HUES48 (cell line): ENCODE measurements around the gene THUMPD3.

Experiments used
- H3K27ac ChIP-seq: one replicate; pipeline ENCODE4 v1.7.0; 2013; ENCODE audit warnings: low read depth, low read length, inconsistent platforms
- H3K27me3 ChIP-seq: 2 replicates; pipeline ENCODE4 v1.6.1; 2013; ENCODE audit warnings: mild to moderate bottlenecking, low read length; ENCODE audit not compliant: control insufficient read depth, insufficient read depth
- H3K36me3 ChIP-seq: 2 replicates; pipeline ENCODE4 v1.6.1; 2013; ENCODE audit warnings: low read length; ENCODE audit not compliant: control insufficient read depth, insufficient read depth
- H3K4me1 ChIP-seq: 2 replicates; pipeline ENCODE4 v1.6.1; 2013; ENCODE audit warnings: mild to moderate bottlenecking, low read length; ENCODE audit not compliant: control insufficient read depth, insufficient read depth
- H3K4me3 ChIP-seq: 2 replicates; pipeline ENCODE4 v1.5.1; 2013; ENCODE audit warnings: mild to moderate bottlenecking, low read depth, low read length
- H3K9ac ChIP-seq: 2 replicates; pipeline ENCODE4 v1.6.1; 2013; ENCODE audit warnings: mild to moderate bottlenecking, low read depth, low read length, moderate library complexity
- H3K9me3 ChIP-seq: 2 replicates; pipeline ENCODE4 v1.6.1; 2013; ENCODE audit warnings: low read length; ENCODE audit not compliant: control insufficient read depth, insufficient read depth

The THUMPD3 gene

DNA sequence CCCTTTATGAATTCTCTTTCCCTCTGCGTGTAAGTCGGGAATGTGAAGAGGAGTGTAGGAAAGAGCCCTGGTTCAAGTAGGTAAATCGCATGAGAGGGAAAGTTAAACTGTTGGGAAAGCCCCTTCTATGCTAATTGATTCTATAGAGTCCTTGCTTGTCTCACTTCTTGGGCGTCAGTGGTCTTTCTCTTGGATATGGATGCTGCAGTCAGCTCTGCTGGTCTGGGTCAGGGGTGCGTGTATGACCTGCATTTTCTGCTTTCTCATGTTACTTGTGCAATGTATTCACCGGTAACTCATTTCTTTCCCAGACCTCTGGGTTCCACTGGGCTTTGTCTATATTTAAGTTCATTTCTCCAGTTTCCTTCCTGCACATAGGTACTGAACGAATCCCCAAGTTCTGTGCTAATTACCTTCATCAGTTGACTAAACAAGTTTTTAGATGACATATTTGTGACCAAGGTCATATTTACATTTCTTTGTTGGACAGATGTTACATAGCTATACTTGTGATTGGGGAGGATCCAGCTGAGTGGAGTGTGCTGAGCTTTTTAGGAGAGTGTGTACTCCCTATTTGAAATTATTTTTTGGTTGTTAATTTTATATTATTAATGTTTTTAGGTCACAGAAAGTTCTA is 36.0 kb downstream of the THUMPD3 start:
- Histone ChIP-seq H3K9ac (peak overlapping the region; percentile 98), H3K27me3 (no peaks in the 10 kb centered on the region), H3K27ac (peak overlapping the region; percentile 100), H3K36me3 (peaks cover 16% of the 10 kb centered on the region), H3K9me3 (no peaks in the 10 kb centered on the region), H3K4me3 (peak overlapping the region; percentile 96), H3K4me1 (peaks cover 45% of the 10 kb centered on the region)

DNA sequence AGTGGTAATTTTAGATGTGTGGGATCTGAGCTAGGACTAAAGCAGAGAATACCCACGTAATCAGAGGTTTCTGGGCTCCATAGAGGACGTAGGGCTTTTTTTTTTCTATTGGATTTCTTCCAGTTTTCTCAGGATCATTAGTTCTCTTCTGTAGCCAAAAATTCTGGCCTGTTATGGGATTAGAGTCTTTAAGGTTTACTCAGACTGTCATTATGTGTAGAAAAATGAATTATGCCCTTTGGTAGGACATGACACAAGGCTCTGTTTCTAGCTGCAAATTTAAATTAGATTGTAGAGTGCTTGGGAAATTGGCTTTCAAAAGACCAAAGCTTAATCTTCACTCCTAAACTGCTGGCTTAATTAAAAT is 36.5 kb downstream of the THUMPD3 start:
- H3K27me3 ChIP-seq = no peaks in the 10 kb centered on the region
- peaks cover 11% of the 10 kb centered on the region for H3K36me3 ChIP-seq
- peaks cover 49% of the 10 kb centered on the region for H3K4me1 ChIP-seq
- H3K27ac ChIP-seq = peak overlapping the region; percentile 100
- no peaks in the 10 kb centered on the region for H3K9me3 ChIP-seq
- H3K4me3 ChIP-seq = peak overlapping the region; percentile 96
- H3K9ac ChIP-seq = peak overlapping the region; percentile 98

DNA sequence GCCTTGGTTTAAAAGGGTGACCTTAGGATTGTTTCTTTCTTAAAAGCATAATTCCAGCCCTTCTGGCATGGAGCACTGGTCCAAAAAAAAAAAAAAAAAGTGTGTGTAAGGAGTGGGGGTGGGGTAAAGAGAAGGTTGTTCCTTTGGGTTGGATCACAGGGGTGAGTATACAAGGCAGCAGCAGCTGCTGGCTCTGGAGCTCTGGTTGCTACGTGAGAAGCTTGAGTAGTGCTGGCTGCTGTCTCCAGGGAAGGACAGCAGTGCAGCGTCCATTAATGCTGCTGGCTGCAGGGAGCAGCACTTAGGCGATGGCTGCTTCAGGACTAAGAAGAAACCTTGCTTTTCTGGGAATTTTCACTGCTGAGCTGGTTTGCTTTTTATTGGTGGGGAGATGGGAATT is 36.9 kb downstream of the THUMPD3 start:
- Histone ChIP-seq H3K9ac (peak overlapping the region; percentile 98; the same call in 1 of the 2 replicates), H3K9me3 (no peaks in the 10 kb centered on the region), H3K36me3 (peaks cover 7% of the 10 kb centered on the region), H3K27me3 (no peaks in the 10 kb centered on the region), H3K27ac (peak overlapping the region; percentile 100), H3K4me1 (peaks cover 54% of the 10 kb centered on the region), H3K4me3 (peak overlapping the region; percentile 96)

DNA sequence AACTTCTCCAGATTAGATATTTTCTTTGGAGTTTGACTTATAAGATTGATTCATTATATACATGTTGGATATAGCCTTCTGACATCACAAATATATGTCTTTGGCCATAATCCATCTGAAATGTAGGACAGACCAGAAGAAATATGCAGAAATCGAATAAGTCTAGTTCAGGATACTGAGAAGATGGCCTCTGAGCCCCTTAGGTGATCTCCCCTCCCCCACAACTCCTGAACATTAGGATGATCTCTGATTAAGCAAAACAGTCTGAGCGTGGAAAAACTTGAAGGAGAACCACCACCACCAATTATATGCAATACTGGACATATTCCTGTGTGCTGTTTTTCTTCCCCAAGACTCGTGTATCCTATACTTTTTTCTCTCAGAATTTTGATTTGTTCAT is 37.8 kb downstream of the THUMPD3 start:
- H3K4me3 ChIP-seq = peak overlapping the region; percentile 96
- no peak overlapping the region for H3K9ac ChIP-seq
- peak overlapping the region; percentile 34 for H3K27ac ChIP-seq
- H3K27me3 ChIP-seq = no peaks in the 10 kb centered on the region
- H3K9me3 ChIP-seq = no peaks in the 10 kb centered on the region
- H3K4me1 ChIP-seq = peaks cover 56% of the 10 kb centered on the region
- no peaks in the 10 kb centered on the region for H3K36me3 ChIP-seq

DNA sequence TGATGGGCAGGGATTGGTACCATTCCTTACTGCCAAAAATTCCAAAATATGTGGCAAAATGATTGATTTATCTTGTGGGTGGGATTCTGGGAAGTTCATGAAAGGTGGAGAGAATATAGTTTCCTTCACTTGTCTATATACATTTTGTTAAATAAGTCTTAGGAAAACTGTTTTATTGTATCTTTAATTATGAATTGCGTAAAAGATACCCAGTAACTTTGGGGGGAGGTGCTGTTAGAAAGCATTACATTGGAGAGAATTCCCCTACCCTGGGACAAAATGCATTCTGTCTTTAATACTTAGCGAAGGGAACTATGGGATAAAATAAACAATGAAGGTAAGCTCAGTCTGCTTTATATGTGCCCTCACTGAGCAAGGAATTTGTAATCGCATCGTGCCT is 39.1 kb downstream of the THUMPD3 start:
- peak overlapping the region; percentile 20; the same call in 1 of the 2 replicates for H3K9ac ChIP-seq
- H3K4me3 ChIP-seq = peak overlapping the region; percentile 96

DNA sequence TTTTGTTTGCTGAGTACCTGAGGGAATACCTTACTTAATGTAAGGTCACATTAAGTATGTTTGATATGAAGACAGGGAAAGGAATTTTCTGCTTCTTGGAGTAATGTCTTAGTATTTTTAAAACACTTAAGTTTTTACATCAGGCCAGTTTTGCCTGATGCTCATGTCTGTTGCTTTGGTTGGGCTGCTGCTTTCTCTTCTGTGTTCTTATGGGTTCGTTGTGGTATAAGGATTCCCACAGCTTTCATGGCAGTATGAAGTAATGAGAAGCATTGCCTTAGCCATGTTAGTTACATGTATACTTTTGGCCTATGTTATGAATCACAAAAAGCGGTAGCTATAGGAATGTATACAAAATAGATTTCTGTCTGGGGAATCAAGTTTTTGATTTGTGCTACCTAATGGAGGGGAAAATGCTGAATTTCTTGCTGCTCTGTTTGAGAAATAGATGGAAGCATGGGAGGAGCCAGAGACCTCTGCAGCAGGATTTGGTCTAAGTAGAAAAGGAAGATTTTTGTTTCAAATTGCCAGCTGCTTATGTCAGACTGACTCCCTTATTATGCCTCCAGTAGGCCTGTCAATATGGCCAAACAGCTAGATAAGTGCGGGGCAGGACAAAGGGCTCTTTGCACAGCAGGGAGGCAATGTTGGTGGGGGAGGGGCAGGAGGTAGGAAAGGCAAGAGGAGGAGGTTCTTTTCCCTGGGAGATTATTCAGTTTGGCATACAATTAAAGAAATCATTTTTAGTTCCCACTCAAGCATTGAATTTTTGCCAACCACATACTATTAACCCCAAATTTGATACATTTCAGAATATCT is 39.8 kb downstream of the THUMPD3 start:
- H3K9ac ChIP-seq = peak overlapping the region; percentile 20; the same call in 1 of the 2 replicates
- H3K27ac ChIP-seq = peak overlapping the region; percentile 93
- H3K9me3 ChIP-seq = no peaks in the 10 kb centered on the region
- no peaks in the 10 kb centered on the region for H3K36me3 ChIP-seq
- H3K4me3 ChIP-seq = peak overlapping the region; percentile 96
- H3K27me3 ChIP-seq = no peaks in the 10 kb centered on the region
- peaks cover 59% of the 10 kb centered on the region for H3K4me1 ChIP-seq

More for the DNA sequence above, 39.1 kb downstream of the THUMPD3 start:
- no peaks in the 10 kb centered on the region for H3K36me3 ChIP-seq
- no peaks in the 10 kb centered on the region for H3K9me3 ChIP-seq
- peak overlapping the region; percentile 93 for H3K27ac ChIP-seq
- H3K4me1 ChIP-seq = peaks cover 59% of the 10 kb centered on the region
- no peaks in the 10 kb centered on the region for H3K27me3 ChIP-seq

DNA sequence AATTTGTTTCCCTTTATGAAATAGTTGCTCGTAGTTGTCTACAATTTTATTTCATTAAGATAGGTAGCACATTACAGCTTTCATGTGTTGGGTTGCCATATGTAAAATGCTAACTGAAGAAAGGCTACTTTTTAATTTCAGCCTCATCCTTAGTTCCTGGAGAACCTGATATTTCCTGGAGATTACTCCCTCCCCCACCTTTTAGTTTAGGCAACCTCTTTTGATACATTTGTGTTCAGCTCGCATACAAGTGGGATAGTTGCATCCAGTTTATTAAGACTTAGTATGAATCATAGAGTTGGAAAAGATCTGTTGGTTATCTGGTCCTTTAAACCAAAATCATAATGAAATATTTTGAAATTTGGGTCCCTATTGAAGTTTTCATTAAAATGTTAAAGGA is 40.6 kb downstream of the THUMPD3 start:
- no peaks in the 10 kb centered on the region for H3K27me3 ChIP-seq
- peaks cover 59% of the 10 kb centered on the region for H3K4me1 ChIP-seq
- peak overlapping the region; percentile 96 for H3K4me3 ChIP-seq
- no peaks in the 10 kb centered on the region for H3K9me3 ChIP-seq
- H3K27ac ChIP-seq = peak overlapping the region; percentile 93
- H3K36me3 ChIP-seq = no peaks in the 10 kb centered on the region
- H3K9ac ChIP-seq = no peak overlapping the region

DNA sequence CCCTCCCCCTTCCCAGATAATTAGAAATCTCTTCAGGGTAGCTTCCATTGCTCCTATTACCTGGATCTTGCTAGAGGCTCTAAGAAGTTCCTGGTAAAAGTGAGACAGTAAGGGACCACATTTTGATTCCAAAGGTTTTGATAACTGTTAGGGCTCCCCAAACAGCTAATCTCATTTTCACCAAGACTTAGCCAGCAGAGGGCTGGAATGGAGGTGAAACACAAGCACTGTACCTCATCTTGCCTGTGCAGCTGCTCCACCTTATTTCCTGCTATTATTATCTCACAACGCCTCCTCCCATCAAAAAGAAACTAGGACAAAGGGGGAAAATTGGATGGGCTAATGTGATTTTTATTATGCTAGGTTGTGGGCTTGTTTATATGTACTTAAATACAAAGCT is 41.8 kb downstream of the THUMPD3 start:
- peaks cover 3% of the 10 kb centered on the region for H3K36me3 ChIP-seq
- peaks cover 63% of the 10 kb centered on the region for H3K4me1 ChIP-seq
- H3K27ac ChIP-seq = no peak overlapping the region
- no peaks in the 10 kb centered on the region for H3K27me3 ChIP-seq
- H3K4me3 ChIP-seq = peak overlapping the region; percentile 27; the same call in 1 of the 2 replicates
- no peaks in the 10 kb centered on the region for H3K9me3 ChIP-seq
- H3K9ac ChIP-seq = no peak overlapping the region

DNA sequence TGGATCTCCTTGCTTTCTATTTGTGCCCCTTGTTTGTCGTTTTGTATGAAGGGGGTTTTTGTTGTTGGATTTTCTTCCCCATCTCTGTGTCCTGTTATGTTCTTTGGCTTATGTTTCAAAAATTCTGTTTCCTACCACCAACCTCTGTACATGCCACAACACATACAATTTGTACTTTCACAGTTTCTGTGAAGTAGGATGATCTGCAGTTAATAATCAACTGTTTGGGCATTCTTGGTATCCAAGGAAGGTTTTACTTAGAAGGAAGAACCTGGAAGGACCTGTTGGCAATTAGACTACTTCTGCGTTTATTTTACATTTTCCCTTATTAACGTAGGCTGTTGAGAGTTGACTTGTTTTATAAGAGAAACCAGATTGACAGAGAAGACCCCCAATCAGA is 42.9 kb downstream of the THUMPD3 start:
- H3K9me3 ChIP-seq = no peaks in the 10 kb centered on the region
- no peaks in the 10 kb centered on the region for H3K27me3 ChIP-seq
- peaks cover 62% of the 10 kb centered on the region for H3K4me1 ChIP-seq
- H3K27ac ChIP-seq = no peak overlapping the region
- no peak overlapping the region for H3K9ac ChIP-seq
- peaks cover 6% of the 10 kb centered on the region for H3K36me3 ChIP-seq
- no peak overlapping the region for H3K4me3 ChIP-seq

DNA sequence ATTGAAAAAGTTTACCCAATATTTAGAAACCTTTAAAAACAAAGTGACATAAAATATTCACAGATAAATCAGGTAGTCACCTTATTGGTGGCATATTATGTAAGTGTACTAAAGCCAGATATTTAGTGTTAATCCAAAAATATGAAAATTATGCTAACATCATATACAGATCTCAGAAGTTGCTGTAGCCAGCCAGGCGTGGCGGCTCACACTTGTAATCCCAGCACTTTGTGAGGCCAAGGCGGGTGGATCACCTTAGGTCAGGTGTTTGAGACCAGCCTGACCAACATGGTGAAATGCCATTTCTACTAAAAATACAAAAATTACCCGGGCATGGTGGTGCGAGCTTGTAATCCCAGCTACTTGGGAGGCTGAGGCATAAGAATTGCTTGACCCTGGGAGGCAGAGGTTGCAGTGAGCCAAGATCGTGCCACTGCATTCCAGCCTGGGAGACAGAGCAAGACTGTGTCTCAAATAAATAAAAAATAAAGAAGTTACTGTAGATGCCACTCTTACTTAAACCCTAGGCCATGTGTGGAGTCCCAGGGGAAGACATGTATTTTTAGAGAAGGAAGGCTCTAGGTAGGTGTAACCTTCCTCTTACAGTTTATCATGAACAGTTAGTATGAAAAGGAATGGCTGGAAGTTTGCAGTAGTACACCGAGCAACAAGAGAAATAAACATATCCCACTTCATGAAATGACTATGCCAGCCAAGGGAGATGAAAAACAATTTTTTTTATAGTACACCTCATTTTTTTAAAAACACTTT is 44.2 kb downstream of the THUMPD3 start:
- no peaks in the 10 kb centered on the region for H3K9me3 ChIP-seq
- no peak overlapping the region for H3K4me3 ChIP-seq
- H3K27me3 ChIP-seq = no peaks in the 10 kb centered on the region
- H3K36me3 ChIP-seq = peaks cover 6% of the 10 kb centered on the region
- peaks cover 49% of the 10 kb centered on the region for H3K4me1 ChIP-seq
- no peak overlapping the region for H3K27ac ChIP-seq
- H3K9ac ChIP-seq = no peak overlapping the region
